Astrocyte of the spinal cord (primary cell): Measurements from ENCODE around the gene UGT2B17.
"Not testable (repeated sequence)": the region's sequence is repeated elsewhere in the genome, so short reads cannot be mapped to it uniquely, and the experiment has no call there.

ENCODE experiments used
- DNase-seq: peaks from one replicate; pipeline ENCODE4 v3.0.0; 2011; ENCODE audit warnings: low read depth, low spot score
- H3K4me3 ChIP-seq: 2 replicates; pipeline ENCODE4 v1.5.1; 2011; ENCODE audit warnings: low read depth, mild to moderate bottlenecking, low read length, moderate library complexity
- in situ Hi-C: cut with HindIII; loops from 2 replicates; pipeline ENCODE4 v1.10.0; 2017; ENCODE audit warnings: low sequenced_read_pairs
- TF ChIP-seq, protein P1 (sequence below): IDR thresholded peaks from 2 replicates; pipeline ENCODE4 v1.5.1; 2012; ENCODE audit warnings: low read depth, mild to moderate bottlenecking, low read length, inconsistent platforms

The UGT2B17 gene

DNA sequence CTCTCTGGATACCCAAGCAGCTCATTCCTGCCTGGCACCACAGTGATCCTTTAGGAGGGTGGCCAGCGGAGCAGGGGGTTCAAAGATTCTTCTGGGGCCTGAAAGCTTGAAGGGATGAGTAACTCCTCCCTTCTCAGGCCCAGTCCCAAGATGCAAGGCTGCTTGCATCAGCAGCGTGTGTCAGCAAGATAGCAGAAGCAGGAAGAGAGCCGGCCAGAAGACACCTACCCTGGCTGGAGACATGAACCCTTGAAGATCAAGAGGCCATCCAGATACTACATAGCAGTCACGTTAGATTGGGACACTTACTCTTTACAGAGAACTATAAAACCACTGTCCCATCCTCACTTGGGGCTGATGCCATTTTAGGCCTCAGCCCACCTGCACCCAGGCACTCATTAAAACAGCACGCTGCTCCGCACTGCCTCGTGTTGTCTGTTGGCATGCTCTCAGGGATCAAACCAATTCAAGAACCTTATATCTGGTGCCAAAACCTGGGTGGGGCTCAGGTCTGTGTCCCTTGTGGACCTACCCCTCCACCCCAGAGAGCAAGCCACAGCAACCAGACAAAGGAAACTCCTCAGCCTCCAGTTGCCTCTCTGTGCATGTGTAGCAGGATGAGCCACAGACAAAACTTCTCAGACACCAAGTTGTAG lies 6.5 kb downstream of the UGT2B17 start:
- no peak overlapping the region for H3K4me3 ChIP-seq
- in situ Hi-C loops, result no loop called here
- no peak for DNase-seq
- TF ChIP-seq, protein P1, sequence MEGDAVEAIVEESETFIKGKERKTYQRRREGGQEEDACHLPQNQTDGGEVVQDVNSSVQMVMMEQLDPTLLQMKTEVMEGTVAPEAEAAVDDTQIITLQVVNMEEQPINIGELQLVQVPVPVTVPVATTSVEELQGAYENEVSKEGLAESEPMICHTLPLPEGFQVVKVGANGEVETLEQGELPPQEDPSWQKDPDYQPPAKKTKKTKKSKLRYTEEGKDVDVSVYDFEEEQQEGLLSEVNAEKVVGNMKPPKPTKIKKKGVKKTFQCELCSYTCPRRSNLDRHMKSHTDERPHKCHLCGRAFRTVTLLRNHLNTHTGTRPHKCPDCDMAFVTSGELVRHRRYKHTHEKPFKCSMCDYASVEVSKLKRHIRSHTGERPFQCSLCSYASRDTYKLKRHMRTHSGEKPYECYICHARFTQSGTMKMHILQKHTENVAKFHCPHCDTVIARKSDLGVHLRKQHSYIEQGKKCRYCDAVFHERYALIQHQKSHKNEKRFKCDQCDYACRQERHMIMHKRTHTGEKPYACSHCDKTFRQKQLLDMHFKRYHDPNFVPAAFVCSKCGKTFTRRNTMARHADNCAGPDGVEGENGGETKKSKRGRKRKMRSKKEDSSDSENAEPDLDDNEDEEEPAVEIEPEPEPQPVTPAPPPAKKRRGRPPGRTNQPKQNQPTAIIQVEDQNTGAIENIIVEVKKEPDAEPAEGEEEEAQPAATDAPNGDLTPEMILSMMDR, result no peak

DNA sequence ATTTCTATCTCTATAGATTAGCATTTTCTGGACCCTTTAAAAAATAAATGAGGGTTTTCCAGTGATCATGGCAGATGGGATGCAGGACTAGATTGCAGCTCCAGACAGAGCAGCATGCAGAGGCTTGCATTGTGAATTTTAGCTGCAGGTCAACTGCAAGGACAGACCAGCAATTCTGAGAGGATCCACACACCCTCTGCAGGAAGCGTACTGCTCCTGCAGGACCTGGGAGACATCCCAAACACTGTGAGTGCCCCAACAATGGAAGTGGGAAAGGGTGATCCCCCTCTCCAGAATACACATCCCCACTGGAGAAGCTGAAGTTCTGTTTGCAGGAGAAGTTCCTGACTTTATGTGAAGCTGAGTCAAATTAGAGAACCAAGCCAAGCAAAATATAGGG lies 7.1 kb downstream of the UGT2B17 start:
- DNase-seq, H3K4me3 ChIP-seq, in situ Hi-C loops: not testable (repeated sequence)

DNA sequence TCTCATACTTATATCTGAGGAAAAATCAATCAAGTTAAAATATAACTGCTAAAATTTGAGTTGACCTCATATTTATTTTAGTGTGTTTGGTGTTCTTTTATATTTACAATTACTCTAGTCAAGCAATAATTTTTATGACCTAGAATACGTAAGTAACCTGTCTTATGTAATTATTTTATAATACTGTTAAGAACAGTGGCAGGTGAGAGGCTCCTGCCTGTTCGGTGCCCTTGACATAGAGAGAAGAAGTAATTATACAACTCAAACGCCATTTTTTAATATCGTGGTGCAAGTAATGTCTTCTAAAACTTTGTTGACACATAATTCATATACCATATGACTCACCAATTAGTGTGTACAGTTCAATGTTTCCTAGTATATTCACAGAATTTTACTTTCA lies 7.6 kb downstream of the UGT2B17 start:
- DNase-seq, in situ Hi-C loops, H3K4me3 ChIP-seq: not testable (repeated sequence)

DNA sequence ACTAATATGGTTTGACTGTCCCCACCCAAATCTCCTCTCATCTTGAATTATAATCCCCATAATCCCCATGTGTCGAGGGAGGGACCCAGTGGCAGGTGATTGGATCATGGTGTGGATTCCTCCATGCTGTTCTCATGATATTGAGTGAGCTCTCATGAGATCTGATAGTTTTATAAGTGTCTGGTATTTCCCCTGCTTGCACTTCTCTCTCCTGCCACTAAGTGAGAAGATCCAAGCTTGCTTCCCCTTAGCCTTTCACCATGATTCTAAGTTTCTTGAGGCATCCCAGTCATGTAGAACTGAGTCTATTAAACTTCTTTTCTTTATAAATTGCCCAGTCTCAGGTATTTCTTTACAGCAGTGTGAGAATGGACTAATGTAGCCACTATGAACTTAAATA lies 9.8 kb downstream of the UGT2B17 start:
- DNase-seq, in situ Hi-C loops, H3K4me3 ChIP-seq: not testable (repeated sequence)

DNA sequence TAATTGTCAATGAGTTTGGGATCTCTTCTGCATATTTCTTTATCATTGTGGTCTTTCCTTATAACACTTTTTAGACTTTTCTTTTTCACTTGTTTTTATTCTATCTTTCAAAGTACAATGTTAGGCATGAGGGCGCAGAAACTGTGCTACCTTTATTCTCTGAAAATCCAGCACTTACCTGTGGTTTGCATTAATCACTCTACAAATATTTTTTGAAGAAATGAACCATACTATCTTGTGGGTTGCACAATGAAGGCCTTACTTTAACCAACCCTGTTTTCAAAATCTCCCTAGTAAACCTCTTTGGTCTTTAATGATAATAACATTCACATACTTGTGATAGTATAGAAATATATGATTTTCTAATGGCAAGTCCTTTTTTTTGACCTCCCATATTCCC lies 11.0 kb downstream of the UGT2B17 start:
- H3K4me3 ChIP-seq, DNase-seq, in situ Hi-C loops: not testable (repeated sequence)

DNA sequence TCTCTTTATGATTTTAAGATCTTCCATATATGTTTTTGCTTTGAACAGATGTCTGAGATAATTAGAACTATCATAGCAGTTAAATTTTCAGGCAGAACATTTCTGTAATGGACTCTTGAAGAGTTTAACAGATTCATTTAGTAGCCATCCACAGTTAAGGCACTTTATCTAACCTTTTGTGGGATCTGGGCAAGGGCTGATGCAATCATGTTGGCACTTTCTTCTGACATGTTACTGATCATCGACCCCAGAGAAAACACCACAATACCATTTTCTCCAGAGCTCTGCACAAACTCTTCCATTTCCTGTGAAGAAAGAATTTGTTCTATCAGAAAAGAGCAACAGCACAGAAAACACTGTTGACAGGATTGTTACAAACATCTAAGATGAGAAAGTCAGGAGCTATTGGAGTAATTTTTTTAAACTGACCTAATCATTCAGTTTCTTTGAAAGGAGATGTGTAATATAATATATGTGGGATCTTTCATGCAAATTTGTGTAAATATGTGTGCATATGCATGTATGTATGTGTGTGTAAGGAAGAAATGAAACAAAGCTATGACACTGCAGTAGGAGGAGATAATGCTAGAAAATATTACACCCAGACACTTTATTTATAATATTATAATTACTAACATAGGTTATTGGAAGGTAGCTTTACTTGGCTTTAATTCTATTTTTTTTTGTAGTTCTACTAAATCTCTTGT lies 15.6 kb downstream of the UGT2B17 start:
- in situ Hi-C loops, H3K4me3 ChIP-seq, DNase-seq: not testable (repeated sequence)

DNA sequence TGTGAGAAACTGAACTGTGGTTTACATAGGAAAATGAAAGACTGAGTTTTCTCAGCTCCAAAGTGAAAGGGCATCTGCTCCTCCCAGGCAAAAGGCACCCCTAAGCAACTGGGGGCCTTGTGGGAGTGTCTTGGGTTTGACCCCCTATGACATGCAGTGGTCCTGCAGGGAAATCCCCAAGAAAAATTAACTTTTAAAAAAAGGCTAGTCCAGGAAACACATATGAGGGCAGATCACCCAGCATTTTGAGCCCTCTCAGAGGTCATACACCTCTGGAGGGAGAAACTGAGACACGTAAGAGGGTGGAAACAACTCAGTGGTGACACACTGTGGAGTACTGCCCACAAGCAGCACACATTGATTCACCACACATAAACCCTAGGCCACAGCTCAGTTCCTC lies 22.3 kb downstream of the UGT2B17 start:
- H3K4me3 ChIP-seq, DNase-seq, in situ Hi-C loops: not testable (repeated sequence)

DNA sequence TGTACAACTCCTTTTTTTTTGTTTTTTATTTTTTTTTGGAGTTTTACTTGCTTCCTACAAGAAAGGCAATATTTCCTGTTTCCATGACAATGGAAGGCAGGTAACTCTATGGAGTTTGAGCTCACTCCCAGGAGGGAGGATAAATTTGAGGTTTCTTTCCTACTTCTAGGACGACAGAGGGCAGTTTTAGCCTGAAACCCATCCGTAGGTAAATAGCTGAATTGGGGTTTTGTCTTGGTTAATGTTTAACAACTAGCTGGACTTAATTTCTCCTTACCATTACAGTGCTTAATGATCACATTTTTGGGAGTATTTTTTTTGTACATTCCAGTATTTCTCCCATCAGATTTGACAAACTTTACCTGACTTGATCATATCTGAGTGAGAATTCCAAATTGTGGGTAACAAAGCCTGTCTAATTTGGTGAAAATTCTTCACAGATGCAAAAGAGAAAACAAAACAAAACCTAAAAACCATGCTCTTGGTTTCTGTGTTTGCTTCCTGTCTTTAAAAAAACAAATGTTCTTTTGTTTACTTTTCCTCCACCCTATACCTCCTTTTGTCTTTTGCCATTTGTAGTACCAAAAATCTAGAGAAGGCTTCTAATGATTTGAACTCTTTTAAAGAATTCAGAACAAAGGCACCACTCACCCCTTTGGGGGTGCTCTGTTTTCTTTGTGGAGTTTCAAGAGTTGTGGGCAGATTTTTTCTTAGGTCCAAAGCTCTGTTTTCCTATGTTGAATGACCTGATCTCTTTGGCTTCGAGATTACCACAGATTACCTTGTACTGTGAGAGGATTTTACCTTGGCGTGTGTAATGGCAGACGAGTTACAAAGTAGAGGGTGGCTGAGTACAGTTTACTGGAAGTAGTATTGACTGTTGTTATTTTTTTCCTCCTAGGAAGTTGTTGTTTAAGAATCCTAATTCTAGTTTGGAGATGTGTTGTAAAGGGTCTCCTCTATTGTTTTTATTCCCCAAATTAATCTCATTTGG lies 23.0 kb downstream of the UGT2B17 start:
- H3K4me3 ChIP-seq, DNase-seq, in situ Hi-C loops: not testable (repeated sequence)

DNA sequence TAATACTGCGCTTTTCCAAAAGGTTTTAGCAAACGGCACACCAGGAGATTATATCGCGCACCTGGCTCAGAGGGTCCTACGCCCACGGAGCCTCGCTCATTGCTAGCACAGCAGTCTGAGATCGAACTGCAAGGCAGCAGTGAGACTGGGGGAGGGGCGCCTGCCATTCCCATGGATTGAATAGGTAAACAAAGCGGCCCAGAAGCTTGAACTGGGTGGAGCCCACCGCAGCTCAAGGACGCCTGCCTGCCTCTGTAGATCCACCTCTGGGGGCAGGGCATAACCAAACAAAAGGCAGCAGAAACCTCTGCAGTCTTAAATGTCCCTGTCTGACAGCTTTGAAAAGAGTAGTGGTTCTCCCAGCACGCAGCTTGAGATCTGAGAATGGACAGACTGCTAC lies 33.4 kb downstream of the UGT2B17 start:
- DNase-seq, H3K4me3 ChIP-seq, in situ Hi-C loops: not testable (repeated sequence)

DNA sequence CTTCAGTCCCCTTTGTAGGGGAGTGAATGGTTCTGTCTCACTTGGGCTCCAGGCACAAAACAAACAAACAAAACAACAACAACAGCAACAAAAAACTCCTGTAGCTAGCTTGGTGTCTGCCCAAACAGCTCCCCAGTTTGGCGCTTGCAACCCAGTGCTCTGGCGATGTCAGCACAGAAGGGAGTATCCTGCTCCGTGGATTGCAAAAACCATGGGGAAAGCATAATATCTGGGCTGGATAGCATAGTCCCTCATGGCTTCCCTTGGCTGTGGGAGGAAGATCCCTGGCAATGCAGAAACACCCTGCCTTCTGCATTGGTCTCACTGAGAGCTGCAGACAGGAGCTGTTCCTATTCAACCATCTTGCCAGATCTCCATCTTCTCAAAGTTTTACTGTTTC lies 39.7 kb downstream of the UGT2B17 start:
- DNase-seq, result no peak
- TF ChIP-seq, protein P1, result no peak
- H3K4me3 ChIP-seq, result no peak overlapping the region
- in situ Hi-C loops, result no loop called here
